ENCODE data around the gene MTFR1L.
A peak's percentile ranks its signal among the peaks of the same experiment; 100 is the strongest.

MTFR1L gene

DNA sequence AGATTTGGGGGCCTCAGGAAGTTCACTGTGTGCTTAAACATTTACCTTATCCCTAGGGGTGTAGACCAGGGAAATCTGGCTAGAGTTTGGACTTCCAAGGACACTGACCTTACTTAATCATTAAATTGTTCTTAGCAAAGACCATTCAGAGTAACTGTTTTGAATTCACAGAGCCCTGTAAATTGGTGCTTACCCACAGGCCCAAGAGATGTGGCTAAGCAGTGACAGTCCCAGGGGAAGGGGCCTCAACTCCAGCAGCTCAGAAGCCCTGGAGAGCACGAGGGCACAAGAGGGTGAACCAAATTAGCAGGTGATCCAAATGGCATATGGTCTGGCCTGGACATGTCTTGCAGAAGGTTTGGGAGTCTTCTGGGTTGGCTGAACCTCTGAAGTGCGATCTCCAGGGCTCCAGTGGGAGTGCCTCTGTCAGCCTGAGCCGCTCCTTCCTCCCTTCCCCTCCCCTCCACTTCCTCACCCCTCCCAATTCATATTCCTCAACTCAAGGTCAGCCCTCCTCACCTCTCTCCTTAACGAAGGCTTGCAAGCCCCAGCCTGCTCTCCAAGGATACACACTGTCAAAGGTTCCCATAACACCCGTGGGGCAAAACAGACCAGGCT is 51.4 kb downstream of the MTFR1L start:
- H3K4me3 ChIP-seq, result no peak overlapping the region
- peak overlapping the region in 10 of 21 experiments; percentile 18 to 69 (median 46) for H3K27ac ChIP-seq

- H3K4me3 ChIP-seq, result no peak overlapping the region
- H3K27ac ChIP-seq, result peak overlapping the region in 14 of 21 experiments; percentile 18 to 69 (median 46)
Observed at GRCh38 chr1:25871704-25872494, 52.1 kb downstream of the MTFR1L start.

GRCh38 chr1:25872713-25873112 is 53.0 kb downstream of the MTFR1L start:
- peak overlapping the region in 3 of 21 experiments; percentile 23 to 69 (median 27) for H3K27ac ChIP-seq
- H3K4me3 ChIP-seq, result no peak overlapping the region

DNA sequence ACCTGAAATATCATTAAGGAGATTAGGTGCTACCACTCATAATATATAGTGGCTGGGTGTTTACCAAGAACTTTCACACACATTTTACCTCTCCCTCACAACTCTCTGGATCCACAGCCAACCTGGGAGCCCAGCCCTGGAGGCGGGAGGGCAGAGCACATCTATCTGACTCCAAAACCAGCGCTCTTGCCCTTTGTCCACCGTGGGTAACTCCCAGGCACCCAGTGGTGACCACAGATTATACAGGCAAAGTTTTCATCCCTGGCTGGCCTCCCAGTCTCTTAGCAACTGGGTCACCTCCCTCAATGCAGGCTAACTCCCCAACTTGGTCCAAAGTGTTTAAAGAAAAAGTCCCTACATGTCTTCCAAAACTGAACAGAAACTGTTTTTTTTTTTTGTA is 53.4 kb downstream of the MTFR1L start:
- H3K27ac ChIP-seq, result peak overlapping the region in 2 of 21 experiments; percentile 42 to 69
- no peak overlapping the region for H3K4me3 ChIP-seq

DNA sequence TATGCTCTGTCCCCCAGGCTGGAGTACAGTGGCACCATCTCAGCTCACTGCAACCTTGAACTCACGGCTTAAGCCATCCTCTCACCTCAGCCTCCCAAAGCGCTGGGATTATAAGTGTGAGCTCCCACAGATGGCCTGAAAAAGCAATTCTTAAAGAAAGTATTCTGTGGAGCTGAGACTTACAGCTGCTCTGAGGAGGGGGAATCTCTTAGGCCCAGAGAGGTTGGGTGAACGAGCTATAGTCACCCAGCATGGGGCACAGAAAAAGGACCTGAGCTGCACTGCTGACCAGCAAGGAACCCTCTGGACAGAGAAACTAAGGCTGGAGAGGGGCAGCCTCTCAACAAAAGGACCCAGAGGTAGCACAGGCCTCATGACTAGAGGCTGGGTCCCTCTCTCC is 54.5 kb downstream of the MTFR1L start:
- Histone ChIP-seq H3K4me3 (peak overlapping the region in 6 of 7 experiments; percentile 47 to 69 (median 66)), H3K27ac (peak overlapping the region in 18 of 21 experiments; percentile 82 to 95 (median 90))

DNA sequence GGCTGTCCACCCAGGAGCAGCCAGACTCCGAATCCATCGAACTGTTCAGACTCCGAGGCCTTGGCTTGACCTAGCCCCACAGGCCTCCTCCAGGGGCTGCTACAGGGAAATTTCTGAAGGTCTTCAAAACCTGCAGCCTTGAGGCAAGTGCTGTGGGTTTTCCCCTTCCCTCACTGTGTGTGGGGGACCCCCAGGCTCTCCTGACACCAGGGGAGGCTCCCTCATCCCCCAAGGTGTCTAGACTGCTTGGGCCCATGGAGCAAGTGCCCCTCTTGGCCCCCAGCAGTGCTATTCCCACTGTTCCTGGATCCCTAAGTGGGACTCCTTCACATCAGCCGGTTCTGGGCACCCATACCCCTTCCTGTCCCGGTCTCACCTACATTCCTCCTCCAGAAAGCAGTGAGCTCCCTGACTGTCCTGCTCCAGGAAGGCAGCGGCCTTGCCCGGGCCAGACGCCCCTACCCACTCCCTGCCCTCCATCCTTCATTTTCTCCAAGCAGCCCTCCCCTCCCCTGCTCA is 54.9 kb downstream of the MTFR1L start:
- Histone ChIP-seq H3K27ac (peak overlapping the region in 20 of 21 experiments; percentile 77 to 95 (median 89)), H3K4me3 (peak overlapping the region; percentile 47 to 69 (median 64))

GRCh38 chr1:25875154-25875855 is 55.6 kb downstream of the MTFR1L start, which contains the start of gene PAQR7:
PAQR7 (minus strand) TSS chr1:25875708; CDS start chr1:25863839, 11,869 bp downstream.
- Histone ChIP-seq H3K27ac (peak within 1 kb of the TSS; percentile 42 to 95 (median 89)), H3K4me3 (peak within 1 kb of the TSS; percentile 47 to 69 (median 64))

DNA sequence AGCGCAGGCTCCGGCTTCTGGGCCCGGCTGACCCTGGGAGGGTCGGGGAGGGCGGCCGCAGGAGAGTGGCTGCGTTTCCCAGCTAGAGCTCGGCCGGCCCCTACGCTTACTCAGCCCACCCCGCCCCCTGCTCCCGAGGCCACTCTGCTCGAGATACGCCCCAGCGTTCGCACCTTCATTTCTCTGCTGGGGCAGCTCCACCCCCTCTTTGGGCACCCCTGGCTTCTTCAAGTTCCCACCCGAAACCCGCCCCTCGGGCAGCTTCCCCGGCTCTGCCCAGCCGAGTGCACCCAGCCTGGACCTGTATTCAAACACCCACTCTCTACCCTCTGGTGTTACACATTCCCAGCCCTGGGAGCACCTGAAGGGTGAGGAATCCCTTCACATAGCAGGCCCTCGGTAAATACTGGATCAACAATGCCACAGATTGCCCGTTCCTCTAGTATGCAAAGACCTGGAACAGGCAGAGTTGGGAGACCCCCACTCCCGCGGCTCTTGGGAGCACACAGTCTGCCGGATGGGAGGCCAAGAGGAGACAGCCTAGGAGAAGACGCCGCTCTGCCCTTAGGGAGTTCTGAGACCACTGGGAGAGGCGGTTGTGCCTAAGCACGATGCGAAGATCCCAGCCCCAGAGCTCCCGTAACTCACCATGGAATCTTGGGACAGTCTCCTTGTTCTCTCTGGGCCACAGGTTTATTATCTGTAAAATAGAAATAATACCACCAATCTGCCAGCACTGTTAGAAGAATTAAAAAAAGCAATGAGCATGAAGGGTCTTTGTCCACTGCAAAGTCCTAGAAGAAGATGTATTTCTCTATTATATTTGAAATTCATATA is 56.3 kb downstream of the MTFR1L start:
- H3K27ac ChIP-seq, result peak overlapping the region; percentile 42 to 95 (median 89)
- peak overlapping the region; percentile 47 to 69 (median 64) for H3K4me3 ChIP-seq

DNA sequence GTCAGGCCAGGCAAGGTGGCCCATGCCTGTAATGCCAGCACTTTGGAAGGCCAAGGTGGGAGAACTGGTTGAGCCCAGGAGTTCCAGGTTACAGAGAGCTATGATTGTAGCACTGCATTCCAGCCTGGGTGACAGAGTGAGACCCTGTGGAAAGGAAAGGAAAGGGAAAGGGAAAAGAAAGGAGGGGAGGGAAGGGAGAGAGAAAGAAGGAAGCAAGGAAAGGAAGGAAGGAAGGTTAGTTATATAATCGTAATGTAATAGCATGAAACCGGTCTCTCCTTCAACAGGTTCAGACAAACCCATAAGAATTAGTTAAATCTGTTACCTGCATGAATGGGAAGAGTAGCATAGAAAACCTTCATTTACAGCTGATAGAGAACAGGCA is 56.9 kb downstream of the MTFR1L start:
- peak overlapping the region in 1 of 7 experiments; percentile 69 for H3K4me3 ChIP-seq
- peak overlapping the region in 18 of 21 experiments; percentile 82 to 95 (median 89) for H3K27ac ChIP-seq

- Histone ChIP-seq H3K27ac (peak overlapping the region in 5 of 21 experiments; percentile 14 to 95 (median 91)), H3K4me3 (no peak overlapping the region)
Observed at GRCh38 chr1:25877155-25877554, 57.4 kb downstream of the MTFR1L start.

DNA sequence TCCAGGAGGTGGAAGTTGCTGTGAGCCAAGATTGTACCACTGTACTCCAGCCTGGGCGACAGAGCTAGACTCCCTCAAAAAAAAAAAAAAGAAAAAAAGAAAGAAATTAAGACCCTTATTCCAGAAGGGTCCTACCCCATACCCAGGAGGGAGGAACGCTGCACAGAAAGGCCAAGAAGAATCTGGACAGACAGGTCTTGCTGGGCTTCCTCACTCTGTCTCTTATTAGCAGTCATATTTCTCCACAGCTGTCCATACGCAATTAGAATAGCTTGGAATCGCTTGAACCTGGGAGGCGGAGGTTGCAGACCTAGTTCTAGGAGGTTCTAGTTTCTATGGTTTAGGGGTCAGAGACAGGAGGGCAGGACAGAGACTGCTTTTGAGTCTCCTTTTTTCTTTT is 58.9 kb downstream of the MTFR1L start:
- peak overlapping the region in 2 of 21 experiments; percentile 18 to 35 for H3K27ac ChIP-seq

DNA sequence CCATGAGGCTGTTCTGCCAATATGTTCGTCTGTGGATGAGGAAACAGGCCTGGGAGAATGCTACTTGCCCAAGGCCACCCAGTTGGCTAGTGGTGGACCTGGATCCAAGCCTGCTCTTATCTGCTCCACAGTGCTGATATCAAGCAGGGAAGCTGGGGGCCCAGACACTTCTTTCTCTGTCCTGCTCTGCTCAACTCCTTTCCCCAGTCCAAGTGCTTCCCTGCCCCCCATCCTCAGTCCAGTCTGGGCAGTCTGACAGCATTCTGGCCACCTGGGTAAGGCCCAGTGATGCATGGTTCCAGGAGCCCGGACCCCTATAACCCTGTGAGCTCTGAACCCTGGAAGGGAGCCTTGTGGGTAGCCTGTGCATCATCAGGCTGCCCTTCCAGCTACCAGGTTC is 59.9 kb downstream of the MTFR1L start:
- H3K27ac ChIP-seq, result peak overlapping the region in 1 of 21 experiments; percentile 41
- no peak overlapping the region for H3K4me3 ChIP-seq

More for the DNA sequence above, 58.9 kb downstream of the MTFR1L start:
- H3K4me3 ChIP-seq, result no peak overlapping the region

- Histone ChIP-seq H3K4me3 (no peak overlapping the region), H3K27ac (no peak overlapping the region)
Observed at GRCh38 chr1:25880518-25880917, 60.8 kb downstream of the MTFR1L start.

- Histone ChIP-seq H3K27ac (no peak overlapping the region), H3K4me3 (no peak overlapping the region)
Observed at GRCh38 chr1:25881266-25881665, 61.5 kb downstream of the MTFR1L start.

All from skin epidermis (tissue), 12 donors.